ENCODE data around the gene CCND2.

Gene CCND2

DNA sequence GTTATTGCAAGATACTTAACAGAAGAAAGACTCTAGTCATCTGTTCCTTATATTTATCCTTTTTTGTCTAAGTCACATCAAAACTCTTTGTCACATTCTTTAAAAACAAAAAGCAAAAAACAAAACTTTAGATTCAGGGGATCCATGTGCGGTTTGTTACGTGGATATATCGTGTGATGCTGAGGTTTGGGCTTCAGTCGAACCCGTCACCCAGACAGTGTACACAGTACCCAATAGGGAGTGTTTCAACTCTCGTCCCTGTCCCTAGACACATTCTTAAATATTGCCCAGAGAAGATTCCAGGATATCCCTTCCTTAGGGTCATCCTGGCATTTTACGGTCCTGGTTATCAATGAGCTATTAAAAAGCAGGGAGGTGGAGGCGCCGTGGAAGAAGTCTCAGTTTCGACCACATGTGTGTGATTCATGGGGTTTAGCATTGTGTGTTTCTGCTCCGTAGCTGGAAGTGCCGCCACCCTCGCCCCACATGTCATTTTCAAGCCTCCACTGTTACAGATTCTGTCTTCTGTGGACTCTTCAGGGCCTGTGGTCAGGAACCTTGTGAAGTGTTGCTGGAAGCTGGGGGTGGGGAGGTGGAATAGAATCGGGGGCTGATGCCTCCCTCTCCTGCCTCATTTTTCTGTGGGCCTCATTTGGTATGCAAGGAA, 19.9 kb downstream of the CCND2 start:
- peak overlapping the region; percentile 91 for H3K27ac Mint-ChIP-seq (ENCODE audit: low read depth)
- H3K4me3 Mint-ChIP-seq = peak overlapping the region; percentile 57
- H3K27me3 Mint-ChIP-seq = no peaks in the 10 kb centered on the region
- H3K36me3 Mint-ChIP-seq (ENCODE audit: insufficient read depth) = peaks cover 66% of the 10 kb centered on the region
- DNase-seq (ENCODE audit: low spot score in 2 of 2) (no peak), ATAC-seq (replicated peaks; ENCODE audit: extremely low read depth, poor library complexity, severe bottlenecking) (peak; percentile 64)
- peaks cover 76% of the 10 kb centered on the region for H3K4me1 Mint-ChIP-seq
- H3K9me3 Mint-ChIP-seq = no peaks in the 10 kb centered on the region

DNA sequence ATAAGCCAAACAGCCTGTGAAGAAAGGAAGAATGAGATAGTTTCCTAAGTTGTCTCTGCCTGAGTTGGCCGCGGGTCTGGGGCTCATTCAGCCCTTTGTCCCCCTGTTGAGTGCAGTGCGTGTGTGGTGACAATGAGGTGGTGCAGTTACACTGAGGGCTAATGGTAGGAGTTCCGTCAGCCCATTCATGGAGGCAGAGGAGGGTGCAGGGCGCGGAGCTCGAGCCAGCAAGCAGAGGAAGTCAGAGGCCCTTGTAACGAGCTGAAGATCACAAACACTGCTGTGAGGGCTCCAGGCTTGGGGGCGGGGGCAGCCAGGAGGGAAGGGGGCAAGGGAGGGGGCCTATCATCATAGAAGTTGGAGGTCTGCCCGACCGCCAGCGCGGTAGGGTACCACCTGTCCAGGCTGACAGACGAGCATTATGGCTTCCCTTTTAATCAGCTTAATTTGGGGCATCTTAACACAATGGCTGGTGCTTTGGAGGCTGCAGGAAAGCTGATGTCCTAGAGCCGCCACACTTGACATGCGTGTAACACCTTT, 20.5 kb downstream of the CCND2 start:
- ATAC-seq (replicated peaks; ENCODE audit: extremely low read depth, poor library complexity, severe bottlenecking) = peak; percentile 48
- DNase-seq (ENCODE audit: low spot score in 2 of 2) = no peak
- peaks cover 66% of the 10 kb centered on the region for H3K36me3 Mint-ChIP-seq (ENCODE audit: insufficient read depth)
- peak overlapping the region; percentile 91 for H3K27ac Mint-ChIP-seq (ENCODE audit: low read depth)
- H3K9me3 Mint-ChIP-seq = no peaks in the 10 kb centered on the region
- peak overlapping the region; percentile 57 for H3K4me3 Mint-ChIP-seq
- no peaks in the 10 kb centered on the region for H3K27me3 Mint-ChIP-seq
- H3K4me1 Mint-ChIP-seq = peaks cover 74% of the 10 kb centered on the region

- H3K4me1 Mint-ChIP-seq = peaks cover 59% of the 10 kb centered on the region
- H3K36me3 Mint-ChIP-seq (ENCODE audit: insufficient read depth) = peaks cover 69% of the 10 kb centered on the region
- ATAC-seq (replicated peaks; ENCODE audit: extremely low read depth, poor library complexity, severe bottlenecking) (no peak), DNase-seq (ENCODE audit: low spot score in 2 of 2) (no peak)
- no peaks in the 10 kb centered on the region for H3K9me3 Mint-ChIP-seq
- no peak overlapping the region for H3K4me3 Mint-ChIP-seq
- no peaks in the 10 kb centered on the region for H3K27me3 Mint-ChIP-seq
- H3K27ac Mint-ChIP-seq (ENCODE audit: low read depth) = peak overlapping the region; percentile 51
Measured at GRCh38 chr12:4296751-4297150, 23.2 kb downstream of the CCND2 start.

GRCh38 chr12:4297617-4298016, 24.1 kb downstream of the CCND2 start:
- H3K27ac Mint-ChIP-seq (ENCODE audit: low read depth) = peak overlapping the region; percentile 62
- H3K4me1 Mint-ChIP-seq = peaks cover 59% of the 10 kb centered on the region
- H3K36me3 Mint-ChIP-seq (ENCODE audit: insufficient read depth) = peaks cover 73% of the 10 kb centered on the region
- no peaks in the 10 kb centered on the region for H3K9me3 Mint-ChIP-seq
- no peaks in the 10 kb centered on the region for H3K27me3 Mint-ChIP-seq
- no peak for DNase-seq (ENCODE audit: low spot score in 2 of 2)
- no peak overlapping the region for H3K4me3 Mint-ChIP-seq
- ATAC-seq (replicated peaks; ENCODE audit: extremely low read depth, poor library complexity, severe bottlenecking) = no peak

DNA sequence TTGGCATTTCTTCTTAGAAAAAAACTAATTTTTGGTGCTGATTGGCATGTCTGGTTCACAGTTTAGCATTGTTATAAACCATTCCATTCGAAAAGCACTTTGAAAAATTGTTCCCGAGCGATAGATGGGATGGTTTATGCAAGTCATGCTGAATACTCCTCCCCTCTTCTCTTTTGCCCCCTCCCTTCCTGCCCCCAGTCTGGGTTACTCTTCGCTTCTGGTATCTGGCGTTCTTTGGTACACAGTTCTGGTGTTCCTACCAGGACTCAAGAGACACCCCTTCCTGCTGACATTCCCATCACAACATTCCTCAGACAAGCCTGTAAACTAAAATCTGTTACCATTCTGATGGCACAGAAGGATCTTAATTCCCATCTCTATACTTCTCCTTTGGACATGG, 27.3 kb downstream of the CCND2 start:
- H3K27ac Mint-ChIP-seq (ENCODE audit: low read depth) = no peak overlapping the region
- H3K36me3 Mint-ChIP-seq (ENCODE audit: insufficient read depth) = peaks cover 80% of the 10 kb centered on the region
- DNase-seq (ENCODE audit: low spot score in 2 of 2) = no peak
- no peaks in the 10 kb centered on the region for H3K9me3 Mint-ChIP-seq
- H3K4me3 Mint-ChIP-seq = no peak overlapping the region
- H3K27me3 Mint-ChIP-seq = no peaks in the 10 kb centered on the region
- ATAC-seq (replicated peaks; ENCODE audit: extremely low read depth, poor library complexity, severe bottlenecking) = no peak
- H3K4me1 Mint-ChIP-seq = peaks cover 48% of the 10 kb centered on the region

DNA sequence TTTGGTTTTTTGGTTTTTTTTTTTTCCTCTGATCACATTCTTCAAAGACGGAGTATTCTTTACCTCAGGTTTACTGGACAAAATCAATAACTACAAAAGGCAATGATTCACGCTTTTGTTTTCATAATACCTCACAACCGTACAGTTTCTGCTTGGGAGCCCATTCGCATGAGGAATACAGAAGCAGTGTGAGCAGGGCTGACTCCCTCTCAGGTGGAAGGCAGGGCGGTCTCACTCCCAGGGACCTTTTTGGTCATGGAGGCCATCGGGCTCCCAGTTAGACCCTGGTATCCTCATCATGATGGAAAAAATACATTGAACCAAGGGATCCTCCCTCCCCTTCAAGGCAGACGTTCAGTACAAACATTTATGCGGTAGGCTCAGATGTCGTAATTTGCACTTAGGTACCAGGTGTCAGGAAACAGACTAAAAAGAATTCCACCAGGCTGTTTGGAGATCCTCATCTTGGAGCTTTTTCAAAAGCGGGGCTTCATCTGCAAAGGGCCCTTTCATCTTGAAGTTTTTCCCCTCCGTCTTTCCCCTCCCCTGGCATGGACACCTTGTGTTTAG, 28.5 kb downstream of the CCND2 start:
- DNase-seq (ENCODE audit: low spot score in 2 of 2) = no peak
- Mint-ChIP-seq H3K4me3 (no peak overlapping the region), H3K4me1 (peaks cover 54% of the 10 kb centered on the region), H3K9me3 (no peaks in the 10 kb centered on the region), H3K27ac (ENCODE audit: low read depth) (peak overlapping the region; percentile 41), H3K27me3 (no peaks in the 10 kb centered on the region), H3K36me3 (ENCODE audit: insufficient read depth) (peaks cover 80% of the 10 kb centered on the region)
- ATAC-seq (replicated peaks; ENCODE audit: extremely low read depth, poor library complexity, severe bottlenecking) = no peak

GRCh38 chr12:4302881-4303280, 29.3 kb downstream of the CCND2 start:
- Mint-ChIP-seq H3K27ac (ENCODE audit: low read depth) (no peak overlapping the region), H3K36me3 (ENCODE audit: insufficient read depth) (peaks cover 74% of the 10 kb centered on the region), H3K27me3 (no peaks in the 10 kb centered on the region)

GRCh38 chr12:4303750-4304149, 30.2 kb downstream of the CCND2 start:
- Mint-ChIP-seq H3K4me3 (no peak overlapping the region), H3K36me3 (ENCODE audit: insufficient read depth) (peaks cover 75% of the 10 kb centered on the region), H3K27me3 (no peaks in the 10 kb centered on the region), H3K27ac (ENCODE audit: low read depth) (peak overlapping the region; percentile 16), H3K4me1 (peaks cover 41% of the 10 kb centered on the region), H3K9me3 (no peaks in the 10 kb centered on the region)
- ATAC-seq (replicated peaks; ENCODE audit: extremely low read depth, poor library complexity, severe bottlenecking) = no peak
- no peak for DNase-seq (ENCODE audit: low spot score in 2 of 2)

More at GRCh38 chr12:4302881-4303280, 29.3 kb downstream of the CCND2 start:
- no peak for ATAC-seq (replicated peaks; ENCODE audit: extremely low read depth, poor library complexity, severe bottlenecking)
- Mint-ChIP-seq H3K9me3 (no peaks in the 10 kb centered on the region), H3K4me1 (peaks cover 50% of the 10 kb centered on the region), H3K4me3 (no peak overlapping the region)
- no peak for DNase-seq (ENCODE audit: low spot score in 2 of 2)

GRCh38 chr12:4307593-4308333, 34.2 kb downstream of the CCND2 start:
- ATAC-seq (replicated peaks; ENCODE audit: extremely low read depth, poor library complexity, severe bottlenecking) (no peak), DNase-seq (ENCODE audit: low spot score in 2 of 2) (no peak)
- H3K4me1 Mint-ChIP-seq = peaks cover 18% of the 10 kb centered on the region
- H3K4me3 Mint-ChIP-seq = no peak overlapping the region
- no peaks in the 10 kb centered on the region for H3K9me3 Mint-ChIP-seq
- H3K27ac Mint-ChIP-seq (ENCODE audit: low read depth) = no peak overlapping the region
- peaks cover 39% of the 10 kb centered on the region for H3K36me3 Mint-ChIP-seq (ENCODE audit: insufficient read depth)
- no peaks in the 10 kb centered on the region for H3K27me3 Mint-ChIP-seq

- Mint-ChIP-seq H3K36me3 (ENCODE audit: insufficient read depth) (peaks cover 34% of the 10 kb centered on the region), H3K4me3 (no peak overlapping the region), H3K4me1 (peaks cover 13% of the 10 kb centered on the region), H3K9me3 (no peaks in the 10 kb centered on the region), H3K27ac (ENCODE audit: low read depth) (no peak overlapping the region), H3K27me3 (no peaks in the 10 kb centered on the region)
- ATAC-seq (replicated peaks; ENCODE audit: extremely low read depth, poor library complexity, severe bottlenecking) (no peak), DNase-seq (ENCODE audit: low spot score in 2 of 2) (no peak)
Measured at GRCh38 chr12:4308334-4308950, 34.9 kb downstream of the CCND2 start.

- DNase-seq (ENCODE audit: low spot score in 2 of 2) (no peak), ATAC-seq (replicated peaks; ENCODE audit: extremely low read depth, poor library complexity, severe bottlenecking) (no peak)
- Mint-ChIP-seq H3K4me1 (peaks cover 1% of the 10 kb centered on the region), H3K27ac (ENCODE audit: low read depth) (no peak overlapping the region), H3K9me3 (no peaks in the 10 kb centered on the region), H3K36me3 (ENCODE audit: insufficient read depth) (peaks cover 13% of the 10 kb centered on the region), H3K27me3 (no peaks in the 10 kb centered on the region), H3K4me3 (no peak overlapping the region)
Measured at GRCh38 chr12:4311776-4312175, 38.2 kb downstream of the CCND2 start.

GRCh38 chr12:4312251-4312650, 38.7 kb downstream of the CCND2 start:
- ATAC-seq (replicated peaks; ENCODE audit: extremely low read depth, poor library complexity, severe bottlenecking) = no peak
- Mint-ChIP-seq H3K27me3 (no peaks in the 10 kb centered on the region), H3K36me3 (ENCODE audit: insufficient read depth) (peaks cover 8% of the 10 kb centered on the region), H3K4me1 (no peaks in the 10 kb centered on the region), H3K4me3 (no peak overlapping the region), H3K9me3 (no peaks in the 10 kb centered on the region), H3K27ac (ENCODE audit: low read depth) (no peak overlapping the region)
- no peak for DNase-seq (ENCODE audit: low spot score in 2 of 2)
